HG02610 (cell line): ENCODE results near the gene NEO1.
"Not testable (repeated sequence)": the region's sequence is repeated elsewhere in the genome, so short reads cannot be mapped to it uniquely, and the experiment has no call there.

ENCODE experiments used
- ATAC-seq: cut with Tn5 transposase; IDR thresholded peaks from one replicate; pipeline ENCODE4 v1.9.1; 2021; ENCODE audit warnings: mild to moderate bottlenecking, moderate library complexity; ENCODE audit not compliant: unreplicated experiment

The NEO1 gene

GRCh38 chr15:73134196-73134595 is 81.9 kb downstream of the NEO1 start:
- ATAC-seq: no peak

GRCh38 chr15:73139041-73139743 is 86.9 kb downstream of the NEO1 start:
- ATAC-seq: no peak

GRCh38 chr15:73139744-73140553 is 87.7 kb downstream of the NEO1 start:
- no peak for ATAC-seq

- ATAC-seq: no peak
Measured at GRCh38 chr15:73141216-73141900, 89.1 kb downstream of the NEO1 start.

- no peak for ATAC-seq
Measured at GRCh38 chr15:73142802-73143762, 90.8 kb downstream of the NEO1 start.

GRCh38 chr15:73143763-73144155 is 91.5 kb downstream of the NEO1 start:
- no peak for ATAC-seq

- no peak for ATAC-seq
Measured at GRCh38 chr15:73146419-73146818, 94.2 kb downstream of the NEO1 start.

GRCh38 chr15:73150831-73151230 is 98.6 kb downstream of the NEO1 start:
- ATAC-seq: no peak

- no peak for ATAC-seq
Measured at GRCh38 chr15:73153024-73153423, 100.8 kb downstream of the NEO1 start.

GRCh38 chr15:73153447-73153846 is 101.2 kb downstream of the NEO1 start:
- ATAC-seq: no peak

GRCh38 chr15:73156431-73157191 is 104.3 kb downstream of the NEO1 start:
- ATAC-seq: no peak

GRCh38 chr15:73161546-73161945 is 109.3 kb downstream of the NEO1 start:
- no peak for ATAC-seq

- no peak for ATAC-seq
Measured at GRCh38 chr15:73165435-73165834, 113.2 kb downstream of the NEO1 start.

- no peak for ATAC-seq
Measured at GRCh38 chr15:73165844-73166243, 113.6 kb downstream of the NEO1 start.

- not testable (repeated sequence) for ATAC-seq
Measured at GRCh38 chr15:73166711-73167110, 114.4 kb downstream of the NEO1 start.

- no peak for ATAC-seq
Measured at GRCh38 chr15:73168487-73168886, 116.2 kb downstream of the NEO1 start.

- ATAC-seq: no peak
Measured at GRCh38 chr15:73171711-73172110, 119.4 kb downstream of the NEO1 start.

GRCh38 chr15:73172508-73172907 is 120.2 kb downstream of the NEO1 start:
- no peak for ATAC-seq

- no peak for ATAC-seq
Measured at GRCh38 chr15:73174171-73174570, 121.9 kb downstream of the NEO1 start.

GRCh38 chr15:73175382-73175781 is 123.1 kb downstream of the NEO1 start:
- no peak for ATAC-seq
